Ammon's horn (tissue), 1 donor: ENCODE data around the gene NCKAP5L.
A peak's percentile ranks its signal among the peaks of the same experiment; 100 is the strongest.
"Not testable (repeated sequence)": the region's sequence is repeated elsewhere in the genome, so short reads cannot be mapped to it uniquely, and the experiment has no call there.

Experiments used
- DNase-seq: peaks from one replicate; pipeline ENCODE4 v3.0.0-alpha.2; 2016; ENCODE audit warnings: low spot score

NCKAP5L gene

GRCh38 chr12:49779581-49779980 lies 48.6 kb downstream of the NCKAP5L start:
- DNase-seq, result no peak

- peak; percentile 33 for DNase-seq
Observed at GRCh38 chr12:49777800-49778748, 50.1 kb downstream of the NCKAP5L start.

- DNase-seq, result no peak
Observed at GRCh38 chr12:49777341-49777740, 50.9 kb downstream of the NCKAP5L start.

GRCh38 chr12:49776858-49777257 lies 51.4 kb downstream of the NCKAP5L start:
- no peak for DNase-seq

- peak; percentile 89 for DNase-seq
Observed at GRCh38 chr12:49776413-49776812, 51.8 kb downstream of the NCKAP5L start.

- not testable (repeated sequence) for DNase-seq
Observed at GRCh38 chr12:49773102-49773501, 55.1 kb downstream of the NCKAP5L start.

- no peak for DNase-seq
Observed at GRCh38 chr12:49767333-49767732, 60.9 kb downstream of the NCKAP5L start.

GRCh38 chr12:49766115-49766455 lies 62.1 kb downstream of the NCKAP5L start:
- no peak for DNase-seq

- DNase-seq, result no peak
Observed at GRCh38 chr12:49764126-49764525, 64.1 kb downstream of the NCKAP5L start.

- peak; percentile 69 for DNase-seq
Observed at GRCh38 chr12:49763006-49763591, 65.1 kb downstream of the NCKAP5L start.

GRCh38 chr12:49762468-49762847 lies 65.8 kb downstream of the NCKAP5L start:
- DNase-seq, result no peak

GRCh38 chr12:49761677-49762467 lies 66.3 kb downstream of the NCKAP5L start:
- no peak for DNase-seq

GRCh38 chr12:49750996-49751393 lies 77.2 kb downstream of the NCKAP5L start:
- no peak for DNase-seq

- DNase-seq, result no peak
Observed at GRCh38 chr12:49750027-49750995, 77.9 kb downstream of the NCKAP5L start.

GRCh38 chr12:49748800-49749199 lies 79.4 kb downstream of the NCKAP5L start:
- no peak for DNase-seq

- no peak for DNase-seq
Observed at GRCh38 chr12:49748306-49748705, 79.9 kb downstream of the NCKAP5L start.

GRCh38 chr12:49744363-49744885 lies 83.8 kb downstream of the NCKAP5L start:
- DNase-seq, result no peak

GRCh38 chr12:49741882-49742620 lies 86.2 kb downstream of the NCKAP5L start:
- peak; percentile 59 for DNase-seq
